IMR-90 (cell line): ENCODE data around the gene DLX6. TPM values are rescaled to one million over a fixed set of nuclear protein-coding genes. Genes with fewer than 3 reads are reported as not detected.

Experiments used
- ATAC-seq: fragments of 200-7000 bp; cut with Tn5 transposase; 2 replicates; pipeline ENCODE4 v1.9.1; 2020; ENCODE audit warnings: low read depth, mild to moderate bottlenecking, moderate library complexity
- BruUV-seq: library from RNA; stranded (reverse); fragments of 400-500 nt; replicated peaks from 2 replicates; lab custom pipeline; 2021; lab: Mats Ljungman, UMichigan
- CTCF ChIA-PET: fragments of 300-600 bp; formaldehyde crosslinking; extraction: SDS; loops from one replicate; lab custom pipeline; 2021; ENCODE audit warnings: antibody characterized with exemption; lab: Yijun Ruan, JAX
- POLR2A ChIA-PET: fragments of 300-600 bp; sonication (Branson Sonifier 250); formaldehyde crosslinking; loops from one replicate; lab custom pipeline; 2022; ENCODE audit warnings: antibody characterized with exemption; ENCODE audit not compliant: unreplicated experiment; lab: Charles Lee
- DNase-seq: peaks from one replicate; pipeline ENCODE4 v3.0.0; 2013
- H2AFZ ChIP-seq: replicated peaks from 2 replicates; pipeline ENCODE3; 2013; ENCODE audit warnings: low read length, mild to moderate bottlenecking; ENCODE audit not compliant: poor library complexity
- H2AK5ac ChIP-seq: 2 replicates; pipeline ENCODE4 v1.6.1; 2013; ENCODE audit warnings: low read depth, low read length, inconsistent platforms
- H2AK9ac ChIP-seq: replicated peaks from 2 replicates; pipeline ENCODE3; 2013; ENCODE audit warnings: mild to moderate bottlenecking, low read depth, low read length, moderate library complexity; ENCODE audit not compliant: poor library complexity
- H2BK120ac ChIP-seq: 2 replicates; pipeline ENCODE4 v1.6.1; 2013; ENCODE audit warnings: low read depth, low read length, inconsistent platforms
- H2BK15ac ChIP-seq: 3 replicates; pipeline ENCODE4 v1.6.1; 2013; ENCODE audit warnings: low read depth, low read length, inconsistent platforms
- H2BK20ac ChIP-seq: 2 replicates; pipeline ENCODE4 v1.6.1; 2013; ENCODE audit warnings: low read depth, mild to moderate bottlenecking, inconsistent platforms, low read length, moderate library complexity
- H2BK5ac ChIP-seq: 2 replicates; pipeline ENCODE4 v1.6.1; 2013; ENCODE audit warnings: mild to moderate bottlenecking, low read depth, low read length, inconsistent platforms; ENCODE audit not compliant: poor library complexity, severe bottlenecking
- H3K14ac ChIP-seq: replicated peaks from 2 replicates; pipeline ENCODE4 v1.6.1; 2013; ENCODE audit warnings: low read depth, low read length, inconsistent platforms
- H3K18ac ChIP-seq: 2 replicates; pipeline ENCODE4 v1.6.1; 2013; ENCODE audit warnings: low read depth, low read length, control low read depth
- H3K23ac ChIP-seq: 2 replicates; pipeline ENCODE4 v1.6.1; 2013; ENCODE audit warnings: low read depth, low read length, inconsistent platforms
- H3K27ac ChIP-seq: 2 replicates; pipeline ENCODE4 v1.5.1; 2013; ENCODE audit warnings: mild to moderate bottlenecking, control low read depth, low read length; ENCODE audit not compliant: insufficient read depth
- H3K27me3 ChIP-seq: 2 replicates; pipeline ENCODE4 v1.6.1; 2013; ENCODE audit warnings: low read length; ENCODE audit not compliant: control insufficient read depth, insufficient read depth
- H3K36me3 ChIP-seq: 2 replicates; pipeline ENCODE4 v1.6.1; 2013; ENCODE audit warnings: low read length, mixed read lengths; ENCODE audit not compliant: control insufficient read depth, insufficient read depth
- H3K4ac ChIP-seq: 2 replicates; pipeline ENCODE4 v1.6.1; 2013; ENCODE audit warnings: low read depth, low read length, inconsistent platforms
- H3K4me1 ChIP-seq: 2 replicates; pipeline ENCODE4 v1.6.1; 2013; ENCODE audit warnings: low read length, mixed read lengths; ENCODE audit not compliant: control insufficient read depth, insufficient read depth
- H3K4me2 ChIP-seq: 2 replicates; pipeline ENCODE4 v1.6.1; 2013; ENCODE audit warnings: low read depth, mild to moderate bottlenecking, control low read depth, low read length, moderate library complexity
- H3K4me3 ChIP-seq: 2 replicates; pipeline ENCODE4 v1.5.1; 2013; ENCODE audit warnings: low read depth, mild to moderate bottlenecking, control low read depth, low read length, moderate library complexity; ENCODE audit not compliant: insufficient read depth
- H3K56ac ChIP-seq: 2 replicates; pipeline ENCODE4 v1.6.1; 2013; ENCODE audit warnings: low read length, inconsistent platforms; ENCODE audit not compliant: insufficient read depth; ENCODE audit errors: extremely low read depth
- H3K79me1 ChIP-seq, 2 experiments: 2 replicates each; pipeline ENCODE4 v1.6.1; 2013; ENCODE audit warnings: low read length in 2 of 2, inconsistent platforms in 1 of 2, low read depth in 1 of 2
- H3K9ac ChIP-seq: 2 replicates; pipeline ENCODE4 v1.6.1; 2013; ENCODE audit warnings: low read depth, low read length, control low read depth
- H3K9me1 ChIP-seq: 2 replicates; pipeline ENCODE4 v1.6.1; 2013; ENCODE audit warnings: low read length, inconsistent platforms; ENCODE audit not compliant: insufficient read depth
- H3K9me3 ChIP-seq: 2 replicates; pipeline ENCODE4 v1.6.1; 2013; ENCODE audit warnings: low read length; ENCODE audit not compliant: control insufficient read depth, insufficient read depth
- H4K20me1 ChIP-seq: 2 replicates; pipeline ENCODE4 v1.6.1; 2013; ENCODE audit warnings: low read length, inconsistent platforms; ENCODE audit not compliant: insufficient read depth
- H4K5ac ChIP-seq: 2 replicates; pipeline ENCODE4 v1.6.1; 2013; ENCODE audit warnings: mild to moderate bottlenecking, low read depth, low read length, control low read depth
- H4K8ac ChIP-seq, 2 experiments: 2 replicates each; pipeline ENCODE4 v1.6.1; 2013; ENCODE audit warnings: low read depth in 2 of 2, low read length in 2 of 2, control low read depth in 1 of 2, inconsistent platforms in 1 of 2
- H4K91ac ChIP-seq: 2 replicates; pipeline ENCODE4 v1.6.1; 2013; ENCODE audit warnings: low read depth, low read length, inconsistent platforms; ENCODE audit not compliant: insufficient read depth
- MXI1 ChIP-seq: IDR thresholded peaks from 2 replicates; pipeline ENCODE4 v1.6.1; 2012; ENCODE audit warnings: low read depth, mild to moderate bottlenecking, low read length, moderate library complexity, borderline replicate concordance
- WGBS, 2 experiments: methylation state at CpG; one replicate each; pipeline versions ENCODE4 v1.1.5 to v1.1.7; 2013; ENCODE audit warnings: missing lambda C conversion rate in 2 of 2; ENCODE audit not compliant: insufficient read length in 1 of 2; ENCODE audit errors: extremely low coverage in 2 of 2; 5-methylcytosine and 5-hydroxymethylcytosine counted together
- dilution Hi-C: fragments of 300-500 bp; cut with HindIII; formaldehyde crosslinking; loops from one replicate; pipeline ENCODE4 v1.14.3; 2018; ENCODE audit warnings: low sequenced_read_pairs; ENCODE audit not compliant: unreplicated experiment
- in situ Hi-C: fragments of 300-500 bp; cut with MboI; formaldehyde crosslinking; loops from 3 replicates; pipeline ENCODE4 v1.14.3; 2019; ENCODE audit warnings: low sequenced_read_pairs, inconsistent platforms, mixed read lengths
- intact Hi-C: fragments of 100-400 bp; cut with micrococcal nuclease; formaldehyde crosslinking; loops from 2 replicates; pipeline ENCODE4 v1.10.0; 2022
- polyA plus RNA-seq, 3 experiments: library from polyadenylated mRNA; depleted of rRNA; stranded (reverse); fragments of >200 nt; gene quantifications; 2 replicates each; pipeline ENCODE4 v1.2.3, GENCODE V29; 2012; ENCODE audit warnings: low replicate concordance in 1 of 3
- total RNA-seq: library from RNA; depleted of rRNA; stranded (reverse); fragments of >200 nt; gene quantifications from 2 replicates; pipeline ENCODE4 v1.2.3, GENCODE V29; 2012

DLX6 gene
- total and polyA plus RNA-seq, 2 of the 4 experiments (the other 2 are of a cell fraction): not detected

DNA sequence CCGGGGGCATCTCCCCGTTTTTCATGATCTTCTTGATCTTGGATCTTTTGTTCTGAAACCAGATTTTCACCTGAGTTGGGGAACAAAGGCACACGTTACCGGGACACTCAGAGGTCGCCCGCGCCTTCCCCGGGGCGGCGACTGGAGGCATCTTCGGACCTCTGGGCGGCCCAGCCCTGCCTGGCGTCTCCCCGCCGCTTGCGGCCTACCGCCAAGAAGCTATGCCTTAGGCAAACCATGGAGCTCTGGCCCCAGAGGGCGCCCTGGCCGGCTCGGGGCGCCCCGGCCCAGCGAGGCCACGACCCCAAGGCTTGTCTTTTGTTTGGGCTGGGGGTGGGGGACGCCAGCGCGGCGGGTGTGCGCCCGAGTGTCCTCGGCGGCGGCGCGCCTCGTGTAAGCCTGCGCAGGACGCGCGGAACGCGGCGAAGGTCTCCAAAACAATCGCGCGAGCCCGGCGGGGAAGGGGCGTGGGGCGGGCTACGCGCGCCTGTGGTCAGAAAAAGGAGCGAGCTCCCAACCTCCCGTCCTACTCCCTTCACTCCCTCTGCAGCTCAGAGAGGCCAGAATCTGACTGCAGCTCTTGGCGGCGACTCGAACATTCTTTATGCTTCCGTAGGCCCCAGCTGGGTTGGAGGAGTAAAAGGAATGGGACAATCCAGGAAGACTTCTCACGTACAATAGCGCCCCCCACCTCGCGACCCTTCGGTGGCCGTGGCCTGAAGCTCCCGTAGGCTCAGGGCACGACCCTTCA is 15.8 kb downstream of the DLX6 start:
- Histone ChIP-seq H3K18ac (no peak overlapping the region), H2BK20ac (no peak overlapping the region), H4K8ac (no peak overlapping the region), H3K9ac (no peak overlapping the region), H4K91ac (no peak overlapping the region), H2BK5ac (no peak overlapping the region), H3K9me1 (no peaks in the 10 kb centered on the region), H3K79me1 (no peaks in the 10 kb centered on the region), H2AK5ac (no peak overlapping the region), H3K14ac (no peak overlapping the region), H2AK9ac (no peak overlapping the region), H3K27me3 (peaks cover 85% of the 10 kb centered on the region), H3K4me2 (no peak overlapping the region), H3K23ac (no peak overlapping the region), H4K5ac (no peak overlapping the region), H2AFZ (no peak overlapping the region), H2BK15ac (no peak overlapping the region), H3K9me3 (peaks cover 7% of the 10 kb centered on the region), H3K4me3 (no peak overlapping the region), H3K4me1 (no peaks in the 10 kb centered on the region), H2BK120ac (no peak overlapping the region), H3K4ac (no peak overlapping the region), H3K56ac (no peak overlapping the region), H4K20me1 (no peaks in the 10 kb centered on the region), H3K27ac (no peak overlapping the region), H3K36me3 (no peaks in the 10 kb centered on the region)
- CTCF ChIA-PET: no interaction called here
- 39% methylated on average over 24 of the region's 67 CpGs; no CpG with 5 or more reads in 1 of the 2 experiments for WGBS, 2 experiments
- in situ Hi-C loops (loop anchor here (10.0 kb wide), 1 partner anchor 946 kb away; no protein-coding TSS in a partner anchor), dilution Hi-C loops (no loop called here), intact Hi-C loops (no loop called here)
- no TSS peak for BruUV-seq
- no peak for TF ChIP-seq MXI1
- DNase-seq (no peak), ATAC-seq (no peak)
- POLR2A ChIA-PET: no interaction called here
